GF-D8 (cell line): ENCODE results near the gene SECISBP2.
A peak's percentile ranks its signal among the peaks of the same experiment; 100 is the strongest.
"Not testable (repeated sequence)": the region's sequence is repeated elsewhere in the genome, so short reads cannot be mapped to it uniquely, and the experiment has no call there.

Experiments used
- DNase-seq: peaks from one replicate; lab custom pipeline; 2025; lab: John Stamatoyannopoulos, UW

The SECISBP2 gene, protein sequence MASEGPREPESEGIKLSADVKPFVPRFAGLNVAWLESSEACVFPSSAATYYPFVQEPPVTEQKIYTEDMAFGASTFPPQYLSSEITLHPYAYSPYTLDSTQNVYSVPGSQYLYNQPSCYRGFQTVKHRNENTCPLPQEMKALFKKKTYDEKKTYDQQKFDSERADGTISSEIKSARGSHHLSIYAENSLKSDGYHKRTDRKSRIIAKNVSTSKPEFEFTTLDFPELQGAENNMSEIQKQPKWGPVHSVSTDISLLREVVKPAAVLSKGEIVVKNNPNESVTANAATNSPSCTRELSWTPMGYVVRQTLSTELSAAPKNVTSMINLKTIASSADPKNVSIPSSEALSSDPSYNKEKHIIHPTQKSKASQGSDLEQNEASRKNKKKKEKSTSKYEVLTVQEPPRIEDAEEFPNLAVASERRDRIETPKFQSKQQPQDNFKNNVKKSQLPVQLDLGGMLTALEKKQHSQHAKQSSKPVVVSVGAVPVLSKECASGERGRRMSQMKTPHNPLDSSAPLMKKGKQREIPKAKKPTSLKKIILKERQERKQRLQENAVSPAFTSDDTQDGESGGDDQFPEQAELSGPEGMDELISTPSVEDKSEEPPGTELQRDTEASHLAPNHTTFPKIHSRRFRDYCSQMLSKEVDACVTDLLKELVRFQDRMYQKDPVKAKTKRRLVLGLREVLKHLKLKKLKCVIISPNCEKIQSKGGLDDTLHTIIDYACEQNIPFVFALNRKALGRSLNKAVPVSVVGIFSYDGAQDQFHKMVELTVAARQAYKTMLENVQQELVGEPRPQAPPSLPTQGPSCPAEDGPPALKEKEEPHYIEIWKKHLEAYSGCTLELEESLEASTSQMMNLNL

DNA sequence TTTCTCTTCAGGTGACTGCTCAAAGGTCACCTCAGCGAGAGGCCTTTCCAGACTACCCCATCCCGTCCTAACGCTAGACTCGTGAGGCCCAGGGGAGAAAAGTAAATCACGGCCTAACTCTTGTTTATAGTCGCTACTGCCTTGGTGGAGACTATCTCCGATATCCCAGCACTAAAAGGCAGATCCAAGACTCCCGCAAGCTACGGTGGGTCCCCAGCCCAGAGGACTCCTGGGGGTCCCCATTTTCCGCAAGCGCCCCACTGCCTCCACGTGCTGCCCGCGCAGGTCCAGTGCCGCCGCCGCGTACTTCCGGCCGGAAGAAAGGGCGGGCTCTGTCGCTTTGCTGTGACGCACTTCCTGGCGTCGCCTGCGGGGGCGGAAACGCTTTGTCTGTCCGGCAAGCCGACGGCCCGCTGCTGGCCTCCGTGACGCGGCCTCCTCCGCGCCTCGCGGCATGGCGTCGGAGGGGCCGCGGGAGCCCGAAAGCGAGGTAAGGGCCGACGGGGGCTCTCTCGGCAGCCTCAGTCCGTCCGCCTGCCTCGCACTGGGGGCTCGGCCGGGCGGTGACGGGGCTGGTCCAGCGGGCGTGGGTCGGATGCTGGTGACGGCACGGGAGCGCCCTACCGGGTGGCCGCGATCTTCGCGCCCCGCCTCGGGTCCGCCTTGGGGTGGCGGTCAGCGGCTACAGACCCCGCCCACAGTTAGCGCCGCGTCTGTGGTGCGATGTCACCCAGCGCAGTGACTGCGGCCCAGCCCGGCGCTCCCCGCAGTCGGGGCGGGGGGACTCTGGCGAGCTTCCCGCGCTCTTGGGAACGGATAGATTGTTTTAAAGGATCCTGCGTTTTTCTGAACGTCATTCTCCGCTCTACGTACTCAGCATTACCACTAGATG lies at the start of gene SECISBP2:
TSS of gene SECISBP2 (plus strand) at position 378 of the 892 bp plus-strand sequence. CDS start at position 455, 77 bp downstream.
- DNase-seq = peak; percentile 95

GRCh38 chr9:89273528-89274279 lies 44.6 kb upstream of the SECISBP2 start:
- DNase-seq = no peak

DNA sequence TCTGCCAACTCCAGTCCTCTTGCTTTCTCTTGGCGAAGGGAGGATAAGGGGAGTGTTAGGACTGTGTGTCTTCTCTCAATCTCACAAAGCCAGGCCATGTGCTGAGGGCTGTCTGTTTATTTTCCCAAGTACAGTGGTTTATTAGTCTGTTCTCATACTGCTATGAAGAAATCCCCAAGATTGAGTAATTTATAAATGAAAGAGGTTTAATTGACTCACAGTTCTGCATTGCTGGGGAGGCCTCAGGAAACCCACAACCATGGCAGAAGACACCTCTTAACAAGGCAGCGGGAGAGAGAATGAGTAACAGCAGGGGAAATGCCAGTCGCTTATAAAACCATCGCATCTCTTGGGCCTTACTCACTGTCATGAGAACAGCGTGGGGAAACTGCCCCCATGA lies 43.5 kb upstream of the SECISBP2 start:
- peak; percentile 20 for DNase-seq

GRCh38 chr9:89276040-89276439 lies 42.3 kb upstream of the SECISBP2 start:
- DNase-seq = not testable (repeated sequence)

DNA sequence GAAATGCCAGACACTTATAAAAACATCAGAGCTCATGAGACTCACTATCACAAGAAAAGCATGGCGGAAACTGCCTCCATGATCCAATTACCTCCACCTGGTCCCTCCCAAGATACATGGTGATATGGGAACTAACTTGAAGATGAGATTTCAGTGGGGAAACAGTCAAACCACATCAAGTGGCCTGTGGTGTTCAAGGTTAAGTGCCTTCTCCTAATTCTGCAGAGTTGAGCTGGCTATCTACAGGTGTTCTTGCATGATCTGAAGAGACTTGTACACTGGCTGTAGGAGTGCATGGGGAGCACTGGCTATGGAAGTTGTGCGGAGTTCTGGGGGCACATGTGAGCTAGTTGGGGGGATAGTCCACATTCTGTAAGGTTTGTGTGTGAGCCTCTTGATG lies 41.3 kb upstream of the SECISBP2 start:
- DNase-seq = no peak

DNA sequence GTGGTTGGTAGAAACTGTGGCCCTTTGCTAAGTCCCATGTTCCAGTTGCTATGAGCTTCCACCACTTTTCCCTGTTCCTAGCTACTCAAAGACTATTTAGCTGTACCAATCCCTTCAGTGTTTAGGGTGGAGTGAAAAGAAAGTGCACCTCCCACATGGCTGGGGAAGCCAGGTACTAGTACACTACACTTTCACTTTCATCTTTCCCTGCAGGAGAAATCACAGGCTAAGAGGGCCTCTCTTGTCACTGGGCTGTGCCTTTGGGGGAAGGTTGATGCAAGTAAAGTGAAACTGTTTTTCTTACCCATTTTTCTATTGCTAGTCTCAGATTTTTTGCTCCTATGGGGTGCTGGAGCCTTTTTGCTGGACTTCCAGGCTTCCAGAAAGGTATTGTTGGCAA lies 40.8 kb upstream of the SECISBP2 start:
- no peak for DNase-seq

DNA sequence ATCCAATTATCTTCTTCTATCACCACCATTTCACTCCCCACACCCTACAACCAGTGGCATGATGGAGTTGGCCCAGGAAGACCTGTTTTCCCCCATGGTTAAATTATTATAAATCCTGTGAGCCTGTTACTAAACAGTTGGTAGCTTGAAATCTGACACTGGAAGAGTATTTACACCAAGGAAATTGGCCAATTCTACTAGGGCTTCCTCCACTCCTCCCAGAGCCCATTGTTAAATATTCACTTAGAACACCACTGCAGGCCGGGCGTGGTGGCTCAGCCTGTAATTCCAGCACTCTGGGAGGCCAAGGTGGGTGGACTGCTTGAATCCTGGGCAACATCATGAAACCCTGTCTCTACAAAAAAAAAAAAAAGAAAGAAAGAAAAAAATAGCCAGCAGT lies 39.7 kb upstream of the SECISBP2 start:
- peak; percentile 5 for DNase-seq

GRCh38 chr9:89278997-89279739 lies 39.1 kb upstream of the SECISBP2 start:
- peak; percentile 51 for DNase-seq

GRCh38 chr9:89281106-89281505 lies 37.2 kb upstream of the SECISBP2 start:
- no peak for DNase-seq

DNA sequence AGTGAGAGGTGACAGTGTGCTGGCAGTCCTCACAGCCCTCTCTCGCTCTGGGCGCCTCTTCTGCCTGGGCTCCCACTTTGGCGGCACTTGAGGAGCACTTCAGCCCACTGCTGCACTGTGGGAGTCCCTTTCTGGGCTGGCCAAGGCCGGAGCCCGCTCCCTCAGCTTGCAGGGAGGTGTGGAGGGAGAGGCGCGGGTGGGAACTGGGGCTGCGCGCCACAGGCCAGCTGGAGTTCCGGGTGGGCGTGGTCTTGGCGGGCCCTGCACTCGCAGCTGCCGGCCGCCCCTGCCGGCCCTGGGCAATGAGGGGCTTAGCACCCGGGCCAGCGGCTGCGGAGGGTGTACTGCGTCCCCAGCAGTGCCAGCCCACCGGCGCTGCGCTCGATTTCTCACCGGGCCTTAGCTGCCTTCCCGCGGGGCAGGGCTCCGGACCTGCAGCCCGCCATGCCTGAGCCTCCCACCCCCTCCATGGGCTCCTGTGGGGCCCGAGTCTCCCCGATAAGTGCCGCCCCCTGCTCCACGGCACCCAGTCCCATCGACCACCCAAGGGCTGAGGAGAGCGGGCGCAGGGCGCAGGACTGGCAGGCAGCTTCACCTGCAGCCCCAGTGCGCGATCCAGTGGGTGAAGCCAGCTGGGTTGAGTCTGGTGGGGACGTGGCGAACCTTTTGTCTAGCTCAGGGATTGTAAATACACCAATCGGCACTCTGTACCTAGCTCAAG lies 35.9 kb upstream of the SECISBP2 start:
- DNase-seq = not testable (repeated sequence)

- no peak for DNase-seq
These were observed 34.2 kb upstream of the SECISBP2 start for GRCh38 chr9:89284076-89284475.

DNA sequence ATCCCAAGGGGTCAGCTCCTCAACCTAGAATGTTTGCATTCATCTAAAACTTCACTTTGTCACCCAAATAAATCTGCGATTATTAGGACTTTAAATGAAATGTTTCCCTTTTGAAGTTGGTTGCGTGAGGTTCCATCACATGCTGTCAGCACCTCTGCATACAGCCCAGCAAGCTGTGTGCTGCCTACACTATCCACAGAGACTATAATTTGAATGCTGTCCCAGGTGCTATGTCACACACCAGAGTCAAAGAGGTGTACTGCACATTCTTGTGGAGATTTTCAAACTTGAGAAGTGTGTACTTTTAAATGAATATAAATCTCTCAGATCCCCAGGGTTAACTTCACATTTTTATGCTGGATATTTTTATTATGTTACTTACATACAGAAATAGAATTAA lies 26.6 kb upstream of the SECISBP2 start:
- no peak for DNase-seq

DNA sequence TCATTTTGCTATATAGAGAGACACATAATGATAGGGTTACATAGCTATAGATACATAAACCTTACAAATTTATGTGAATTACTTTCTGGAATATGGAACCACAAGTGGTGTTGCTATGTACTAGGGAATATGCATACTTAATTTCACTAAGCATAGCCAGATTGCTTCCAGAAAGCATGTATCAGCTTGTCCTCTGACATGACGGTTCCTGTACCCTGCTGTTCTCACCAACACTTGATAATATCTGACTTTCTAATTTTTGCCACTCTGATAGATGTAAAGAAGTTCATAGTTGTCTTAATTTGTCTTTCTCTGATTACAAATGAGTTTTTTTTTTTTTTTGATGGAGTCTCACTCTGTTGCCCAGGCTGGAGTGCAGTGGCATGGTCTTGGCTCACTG lies 25.3 kb upstream of the SECISBP2 start:
- no peak for DNase-seq

- DNase-seq = no peak
These were observed 22.9 kb upstream of the SECISBP2 start for GRCh38 chr9:89295400-89295799.

DNA sequence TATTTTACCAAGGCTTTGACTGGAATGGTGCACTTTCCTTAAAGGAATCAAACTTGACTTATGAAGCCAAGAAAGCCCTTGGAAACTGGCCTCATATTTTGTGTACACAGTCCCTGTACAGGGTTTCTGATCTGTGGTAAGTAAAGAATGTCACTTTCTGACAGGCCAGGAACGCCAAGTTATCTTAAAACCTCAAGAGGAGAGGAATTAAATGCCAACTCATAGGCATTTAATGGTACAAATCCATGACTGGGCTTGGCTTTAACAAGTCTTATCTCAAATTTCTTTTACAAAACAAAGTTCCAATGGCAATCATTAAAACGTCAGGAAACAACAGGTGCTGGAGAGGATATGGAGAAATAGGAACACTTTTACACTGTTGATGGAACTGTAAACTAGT lies 16.3 kb upstream of the SECISBP2 start:
- not testable (repeated sequence) for DNase-seq

GRCh38 chr9:89304020-89304833 lies 14.1 kb upstream of the SECISBP2 start:
- DNase-seq = peak; percentile 98

GRCh38 chr9:89304834-89305188 lies 13.5 kb upstream of the SECISBP2 start:
- DNase-seq = no peak

GRCh38 chr9:89305868-89306267 lies 12.4 kb upstream of the SECISBP2 start:
- DNase-seq = no peak

GRCh38 chr9:89309166-89309565 lies 9.1 kb upstream of the SECISBP2 start:
- DNase-seq = no peak
